T1000 (cell line): ENCODE data around the gene ATF7IP.

Experiments used
- DNase-seq: peaks from one replicate; lab custom pipeline; 2025; ENCODE audit warnings: mixed read lengths; lab: John Stamatoyannopoulos, UW

The ATF7IP gene

GRCh38 chr12:14505626-14506596 is 140.4 kb downstream of the ATF7IP start:
- DNase-seq, result no peak

GRCh38 chr12:14510574-14510973 is 145.1 kb downstream of the ATF7IP start:
- no peak for DNase-seq

- DNase-seq, result no peak
Observed at GRCh38 chr12:14514154-14514842, 148.8 kb downstream of the ATF7IP start.

- no peak for DNase-seq
Observed at GRCh38 chr12:14514946-14515345, 149.5 kb downstream of the ATF7IP start.

- DNase-seq, result no peak
Observed at GRCh38 chr12:14521822-14522221, 156.3 kb downstream of the ATF7IP start.

GRCh38 chr12:14525964-14526363 is 160.5 kb downstream of the ATF7IP start:
- DNase-seq, result no peak

GRCh38 chr12:14532152-14532551 is 166.7 kb downstream of the ATF7IP start:
- no peak for DNase-seq

GRCh38 chr12:14537088-14537487 is 171.6 kb downstream of the ATF7IP start:
- no peak for DNase-seq

GRCh38 chr12:14540801-14541462 is 175.4 kb downstream of the ATF7IP start:
- DNase-seq, result no peak

GRCh38 chr12:14545144-14546124 is 180.0 kb downstream of the ATF7IP start:
- DNase-seq, result no peak

- DNase-seq, result no peak
Observed at GRCh38 chr12:14547571-14547970, 182.1 kb downstream of the ATF7IP start.

- no peak for DNase-seq
Observed at GRCh38 chr12:14548609-14549008, 183.1 kb downstream of the ATF7IP start.
